Measurements from ENCODE around the gene MRPS23. TPM values are rescaled to one million over a fixed set of nuclear protein-coding genes. Genes with fewer than 3 reads are reported as not detected.

MRPS23 gene
- total RNA-seq, 1 donor from 2014 or later = 87.0 TPM

DNA sequence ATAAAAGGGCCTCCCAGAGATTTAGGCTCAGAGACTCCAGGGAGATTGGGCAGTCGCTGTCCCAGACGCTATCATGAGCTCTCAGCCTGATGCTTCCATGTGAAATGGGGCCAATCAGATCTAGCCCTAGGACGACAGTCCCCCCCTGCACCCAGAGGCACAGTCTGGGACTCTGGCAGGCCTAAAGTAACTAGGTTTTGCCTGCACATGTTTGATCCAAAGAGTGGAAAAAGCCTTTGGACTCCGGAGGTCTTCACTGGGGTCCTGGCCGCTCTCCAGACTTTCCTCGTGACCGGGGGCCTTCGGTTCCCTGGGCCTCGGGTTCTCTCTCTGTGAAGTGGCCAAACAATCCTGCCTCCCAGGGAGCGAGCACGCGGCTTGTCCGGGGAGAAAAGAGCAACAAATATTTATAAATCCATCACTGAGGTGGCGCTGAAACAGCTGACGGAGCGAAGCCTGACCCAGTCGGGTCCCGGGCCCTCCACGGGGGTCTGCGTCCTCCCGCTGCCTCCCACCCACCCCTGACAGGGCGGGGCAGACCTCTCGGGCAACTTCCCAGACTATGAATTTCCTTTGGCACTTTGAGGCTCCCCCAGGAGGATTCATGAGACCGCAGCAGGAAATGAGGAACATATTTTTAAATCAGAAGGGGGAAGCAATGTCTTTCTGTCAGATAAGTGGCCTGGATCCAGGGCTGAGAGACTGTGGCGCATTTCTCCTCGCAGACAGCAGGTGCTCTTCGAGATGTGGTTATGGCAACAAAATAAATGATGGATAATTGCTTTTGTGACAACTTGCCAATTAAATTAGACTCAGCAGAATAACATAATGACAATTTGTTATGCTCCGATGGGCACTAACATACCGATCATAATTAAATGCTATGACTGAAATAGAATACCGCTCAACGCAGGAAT is 38.9 kb downstream of the MRPS23 start:
- H3K9me3 Mint-ChIP-seq = no peaks in the 10 kb centered on the region
- peaks cover 53% of the 10 kb centered on the region for H3K27me3 Mint-ChIP-seq (ENCODE audit: insufficient read depth)
- no peaks in the 10 kb centered on the region for H3K36me3 Mint-ChIP-seq (ENCODE audit: low read depth)
- no peak overlapping the region for H3K27ac Mint-ChIP-seq
- no peak for DNase-seq (ENCODE audit: low spot score)
- intact Hi-C loops (cut with micrococcal nuclease) = no loop called here
- no peaks in the 10 kb centered on the region for H3K4me1 Mint-ChIP-seq (ENCODE audit: low read depth)
- H3K4me3 Mint-ChIP-seq = no peak overlapping the region

DNA sequence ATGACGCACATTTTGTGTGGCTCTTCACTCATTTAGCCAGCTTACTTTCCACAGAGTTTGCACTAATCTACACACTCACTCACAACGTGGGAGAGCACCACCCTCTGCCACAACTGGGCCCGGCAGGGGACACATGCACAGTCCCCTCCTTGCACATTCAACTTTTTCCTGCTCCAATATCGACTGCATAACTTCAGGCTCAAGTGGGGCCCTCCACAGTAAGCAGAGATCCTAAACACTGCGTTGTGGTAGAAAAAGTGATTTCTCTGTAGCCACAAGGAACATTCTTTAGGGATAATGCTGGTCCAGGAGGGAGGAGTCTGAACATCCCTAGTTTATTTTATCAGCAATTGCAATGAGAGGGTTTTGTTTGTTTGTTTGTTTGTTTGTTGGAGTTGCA is 40.0 kb downstream of the MRPS23 start:
- Mint-ChIP-seq H3K36me3 (ENCODE audit: low read depth) (no peaks in the 10 kb centered on the region), H3K27me3 (ENCODE audit: insufficient read depth) (peaks cover 48% of the 10 kb centered on the region)
- intact Hi-C loops (cut with micrococcal nuclease) = no loop called here

DNA sequence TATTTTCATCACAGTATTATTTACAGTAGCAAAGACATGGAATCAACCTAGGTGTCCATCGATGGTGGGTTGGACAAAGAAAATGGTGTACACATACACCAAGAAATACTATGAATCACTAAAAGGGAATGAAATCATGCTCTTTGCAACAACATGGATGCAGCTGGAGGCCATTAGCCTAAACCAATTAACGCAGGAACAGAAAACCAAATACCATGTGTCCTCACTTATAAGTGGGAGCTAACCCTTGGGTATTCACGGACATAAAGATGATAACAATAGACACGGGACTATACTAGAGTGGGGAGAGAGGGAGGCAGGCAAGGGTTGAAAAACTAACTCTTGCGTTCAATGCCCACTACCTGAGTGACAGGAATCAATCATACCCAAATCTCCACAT is 41.0 kb downstream of the MRPS23 start:
- H3K4me1 Mint-ChIP-seq (ENCODE audit: low read depth) = no peaks in the 10 kb centered on the region

More for the DNA sequence above, 40.0 kb downstream of the MRPS23 start:
- Mint-ChIP-seq H3K9me3 (no peaks in the 10 kb centered on the region), H3K4me3 (no peak overlapping the region), H3K4me1 (ENCODE audit: low read depth) (no peaks in the 10 kb centered on the region), H3K27ac (no peak overlapping the region)
- DNase-seq (ENCODE audit: low spot score) = no peak

DNA sequence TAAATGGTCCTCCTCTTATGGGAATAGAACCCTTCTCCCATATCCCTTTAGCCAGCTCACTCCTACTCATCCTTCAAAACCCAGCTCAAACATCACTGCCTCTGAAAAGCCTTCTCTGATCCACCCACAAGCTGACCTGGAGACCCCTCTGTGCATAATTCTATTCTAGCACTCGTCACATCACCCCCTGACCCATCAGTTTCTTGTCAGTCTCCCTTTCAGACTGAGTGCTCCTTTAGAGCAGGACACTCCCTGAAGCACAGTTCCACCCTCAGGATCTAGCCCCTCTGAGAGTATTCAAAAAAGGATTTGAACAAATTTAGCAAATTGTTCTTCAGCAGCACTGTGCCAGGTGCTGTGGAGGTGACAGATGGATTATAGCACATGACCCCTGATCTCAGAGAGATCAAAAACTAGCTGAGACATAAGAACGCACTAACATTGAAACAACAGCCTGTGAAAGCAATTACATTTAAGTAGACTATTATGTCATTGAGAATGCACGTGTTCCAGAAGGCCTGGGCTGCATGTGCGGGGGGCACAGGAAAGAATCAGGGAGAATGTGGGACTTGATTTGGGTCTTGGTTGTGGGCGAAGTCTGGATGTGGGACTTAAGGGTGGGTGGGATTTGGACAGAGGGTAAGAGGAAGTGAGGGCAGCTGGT is 43.5 kb downstream of the MRPS23 start:
- DNase-seq (ENCODE audit: low spot score) = no peak
- no peaks in the 10 kb centered on the region for H3K36me3 Mint-ChIP-seq (ENCODE audit: low read depth)
- intact Hi-C loops (cut with micrococcal nuclease) = no loop called here
- H3K4me3 Mint-ChIP-seq = no peak overlapping the region
- H3K27me3 Mint-ChIP-seq (ENCODE audit: insufficient read depth) = peaks cover 32% of the 10 kb centered on the region
- peaks cover 7% of the 10 kb centered on the region for H3K9me3 Mint-ChIP-seq
- H3K27ac Mint-ChIP-seq = no peak overlapping the region
- H3K4me1 Mint-ChIP-seq (ENCODE audit: low read depth) = no peaks in the 10 kb centered on the region

More for the DNA sequence above, 41.0 kb downstream of the MRPS23 start:
- H3K27me3 Mint-ChIP-seq (ENCODE audit: insufficient read depth) = peaks cover 42% of the 10 kb centered on the region
- H3K9me3 Mint-ChIP-seq = no peaks in the 10 kb centered on the region
- no peaks in the 10 kb centered on the region for H3K36me3 Mint-ChIP-seq (ENCODE audit: low read depth)
- no peak overlapping the region for H3K4me3 Mint-ChIP-seq
- no peak for DNase-seq (ENCODE audit: low spot score)
- intact Hi-C loops (cut with micrococcal nuclease) = no loop called here
- H3K27ac Mint-ChIP-seq = no peak overlapping the region

DNA sequence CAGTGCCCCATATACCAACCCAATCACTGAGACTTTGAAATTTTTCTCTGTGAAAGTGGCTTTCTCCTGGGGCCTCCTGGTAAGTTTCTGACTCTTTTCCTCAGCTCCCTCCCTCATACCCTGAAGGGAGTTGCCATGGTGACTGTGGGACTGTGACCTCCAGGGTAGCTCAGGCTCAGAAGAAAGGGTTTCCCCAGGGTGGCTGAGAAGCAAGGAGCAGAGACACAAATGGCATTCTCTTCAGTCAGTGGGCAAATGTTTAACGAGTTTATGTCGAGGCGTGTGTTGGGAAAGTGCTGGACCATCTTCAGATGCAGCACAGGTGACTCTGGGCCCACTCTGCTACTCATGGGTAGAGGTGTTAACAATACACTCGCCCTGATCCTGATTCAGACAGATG is 46.8 kb downstream of the MRPS23 start:
- Mint-ChIP-seq H3K9me3 (peaks cover 7% of the 10 kb centered on the region), H3K4me3 (no peak overlapping the region), H3K36me3 (ENCODE audit: low read depth) (no peaks in the 10 kb centered on the region), H3K4me1 (ENCODE audit: low read depth) (no peaks in the 10 kb centered on the region), H3K27ac (no peak overlapping the region), H3K27me3 (ENCODE audit: insufficient read depth) (peaks cover 13% of the 10 kb centered on the region)
- no peak for DNase-seq (ENCODE audit: low spot score)
- intact Hi-C loops (cut with micrococcal nuclease) = no loop called here

DNA sequence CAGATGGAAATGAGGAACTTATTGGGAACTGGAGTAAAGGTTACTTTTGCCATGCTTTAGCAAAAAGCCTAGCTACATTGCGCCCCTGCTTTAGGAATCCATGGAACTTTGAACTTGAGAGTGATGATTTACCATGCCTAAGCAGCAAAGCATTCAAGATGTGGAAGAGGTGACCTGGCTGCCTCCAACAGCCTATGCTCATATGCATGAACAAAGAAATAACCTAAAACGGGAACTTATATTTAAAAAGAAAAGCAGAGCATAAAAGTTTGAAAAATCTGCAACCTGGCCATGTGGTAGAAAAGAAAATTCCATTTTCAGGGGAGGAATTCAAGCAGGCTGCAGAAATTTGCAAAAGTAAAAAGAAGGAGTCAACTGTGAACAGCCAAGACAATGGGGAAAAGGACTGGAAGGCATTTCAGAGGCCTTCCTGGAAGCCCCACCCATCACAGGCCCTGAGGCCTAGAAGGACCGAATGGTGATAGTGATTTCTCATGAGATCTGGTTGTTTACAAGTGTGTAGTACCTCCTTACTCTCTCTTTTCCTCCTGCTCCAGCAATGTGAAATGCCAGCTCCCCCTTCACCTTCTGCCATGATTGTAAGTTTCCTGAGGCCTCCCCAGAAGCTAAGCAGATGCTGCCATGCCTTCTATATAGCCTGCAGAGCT is 48.7 kb downstream of the MRPS23 start:
- Mint-ChIP-seq H3K27ac (no peak overlapping the region), H3K9me3 (peaks cover 7% of the 10 kb centered on the region), H3K4me3 (no peak overlapping the region), H3K4me1 (ENCODE audit: low read depth) (no peaks in the 10 kb centered on the region), H3K36me3 (ENCODE audit: low read depth) (no peaks in the 10 kb centered on the region), H3K27me3 (ENCODE audit: insufficient read depth) (peaks cover 7% of the 10 kb centered on the region)
- intact Hi-C loops (cut with micrococcal nuclease) = no loop called here
- DNase-seq (ENCODE audit: low spot score) = no peak

DNA sequence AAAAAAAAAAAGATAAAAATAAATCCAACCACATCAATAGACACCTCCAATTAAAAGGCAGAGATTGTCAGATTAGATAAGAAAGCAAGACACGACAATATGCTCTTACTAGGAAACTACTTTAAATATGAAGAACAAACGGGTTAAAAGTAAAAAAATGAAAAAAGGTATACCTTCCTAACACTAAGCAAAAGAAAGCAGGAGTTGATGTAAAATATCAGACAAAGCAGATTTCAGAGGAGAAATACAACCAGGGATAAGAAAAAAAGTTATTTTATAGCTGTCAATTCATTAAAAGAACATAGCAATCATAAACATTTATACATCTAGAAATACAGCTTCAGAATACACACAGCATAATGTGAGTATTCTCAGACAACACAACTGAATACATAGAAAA is 55.0 kb downstream of the MRPS23 start:
- intact Hi-C loops (cut with micrococcal nuclease) = no loop called here
- H3K9me3 Mint-ChIP-seq = no peaks in the 10 kb centered on the region

DNA sequence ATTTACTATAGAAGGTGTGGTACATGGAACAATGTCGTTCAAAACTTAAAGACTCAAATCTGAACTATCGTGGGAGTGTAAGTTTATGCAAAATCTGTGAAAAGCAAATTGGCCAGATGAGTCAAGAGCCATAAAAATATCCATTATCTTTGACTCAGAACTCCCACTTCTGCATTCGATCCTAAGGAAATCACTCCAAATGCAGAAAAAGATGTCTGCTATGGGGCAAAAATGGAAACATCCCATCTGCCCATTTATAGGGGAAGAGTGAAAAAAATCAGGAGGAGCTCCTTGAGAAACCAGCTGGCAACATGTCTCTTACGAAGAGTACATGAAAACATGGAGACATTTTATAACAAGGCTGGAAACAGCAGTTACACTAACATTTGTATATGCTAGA is 61.1 kb downstream of the MRPS23 start:
- no peak overlapping the region for H3K27ac Mint-ChIP-seq
- H3K4me3 Mint-ChIP-seq = no peak overlapping the region
- H3K4me1 Mint-ChIP-seq (ENCODE audit: low read depth) = no peaks in the 10 kb centered on the region
- no peaks in the 10 kb centered on the region for H3K36me3 Mint-ChIP-seq (ENCODE audit: low read depth)
- H3K9me3 Mint-ChIP-seq = no peaks in the 10 kb centered on the region
- intact Hi-C loops (cut with micrococcal nuclease) = no loop called here
- peaks cover 40% of the 10 kb centered on the region for H3K27me3 Mint-ChIP-seq (ENCODE audit: insufficient read depth)
- no peak for DNase-seq (ENCODE audit: low spot score)

More for the DNA sequence above, 55.0 kb downstream of the MRPS23 start:
- Mint-ChIP-seq H3K27me3 (ENCODE audit: insufficient read depth) (peaks cover 31% of the 10 kb centered on the region), H3K36me3 (ENCODE audit: low read depth) (no peaks in the 10 kb centered on the region), H3K27ac (no peak overlapping the region), H3K4me1 (ENCODE audit: low read depth) (no peaks in the 10 kb centered on the region), H3K4me3 (no peak overlapping the region)
- DNase-seq (ENCODE audit: low spot score) = no peak

DNA sequence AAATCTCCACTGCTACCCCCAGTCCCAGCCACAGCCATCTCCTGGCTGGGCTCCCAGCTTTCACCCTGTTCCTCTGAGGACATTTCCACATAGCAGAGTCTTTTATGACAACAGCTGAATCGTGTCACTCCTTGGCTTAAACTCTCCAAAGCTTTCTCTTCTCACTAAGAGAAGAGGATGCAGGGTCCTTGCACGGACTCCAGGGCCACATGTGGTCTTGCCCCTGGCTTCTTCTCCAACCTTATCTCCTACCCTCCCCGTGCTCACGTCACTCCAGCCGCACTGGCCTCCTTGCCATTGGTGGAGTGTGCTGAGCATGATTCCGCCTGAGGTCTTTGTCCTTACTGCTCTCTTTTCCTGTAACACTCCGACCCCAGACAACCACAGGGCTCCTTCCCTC is 64.8 kb downstream of the MRPS23 start:
- H3K27ac Mint-ChIP-seq = no peak overlapping the region
- intact Hi-C loops (cut with micrococcal nuclease) = no loop called here
- H3K4me3 Mint-ChIP-seq = no peak overlapping the region
- H3K9me3 Mint-ChIP-seq = no peaks in the 10 kb centered on the region
- DNase-seq (ENCODE audit: low spot score) = no peak
- no peaks in the 10 kb centered on the region for H3K4me1 Mint-ChIP-seq (ENCODE audit: low read depth)
- H3K36me3 Mint-ChIP-seq (ENCODE audit: low read depth) = no peaks in the 10 kb centered on the region
- H3K27me3 Mint-ChIP-seq (ENCODE audit: insufficient read depth) = peaks cover 22% of the 10 kb centered on the region

Other genes with a start within 250 kb of the MRPS23 start
- not detected in 2 replicates for gene CCDC182, start 104.7 kb downstream of the MRPS23 start, total RNA-seq
- 0.37 TPM in 1 of 2 replicates, not detected in the other for gene CUEDC1, start 105.4 kb upstream of the MRPS23 start, total RNA-seq
- 37.7 and 41.2 TPM in 2 replicates for gene VEZF1, start 138.2 kb upstream of the MRPS23 start, total RNA-seq
- 491 and 498 TPM in 2 replicates for gene SRSF1, start 157.2 kb upstream of the MRPS23 start, total RNA-seq
- gene DYNLL2, start 233.4 kb upstream of the MRPS23 start, total RNA-seq = 35.8 and 37.6 TPM in 2 replicates

Data from activated T-helper 1 cell treated with anti-CD3 and anti-CD28 coated beads, Interleukin-12 subunit alpha, Interleukin-12 subunit beta, Interleukin-2, Interleukin-4 antibody, amounts not matched to agents 30 ng/mL and 10 ng/mL and 1 ng/mL, durations not matched to agents 14 hours and 24 hours and 36 hours (primary cell).